Colon (tissue), 2 donors: Measurements from ENCODE around the gene CCDC102A.

ENCODE experiments used
- FAIRE-seq: peaks from 2 replicates; lab custom pipeline; 2012; peaks lifted over from hg19 to GRCh38; lab: Jason Lieb, UNC
- donor health status: control.
- donor health status: control.

The CCDC102A gene

GRCh38 chr16:57517397-57518367 lies 18.7 kb downstream of the CCDC102A start:
- no peak for FAIRE-seq

DNA sequence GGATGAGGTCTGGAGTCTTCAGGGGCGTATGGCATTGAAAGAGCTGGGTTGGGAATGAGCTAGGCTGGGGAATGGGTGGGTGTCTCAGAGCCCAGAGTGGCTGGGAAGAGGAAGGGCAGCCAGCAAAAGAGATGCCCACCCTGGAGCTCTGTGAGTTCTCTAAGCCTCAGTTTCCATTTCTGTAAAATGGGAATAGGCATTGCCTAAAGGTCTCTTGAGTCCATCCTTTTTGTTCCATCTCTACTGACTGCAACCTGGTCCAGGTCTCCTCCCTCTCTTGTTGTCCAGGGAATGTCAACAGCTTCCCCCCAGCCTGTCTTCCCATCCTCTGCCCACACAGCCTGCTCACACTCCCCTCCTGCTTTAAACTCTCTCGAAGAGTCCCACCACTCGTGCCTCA lies 19.6 kb downstream of the CCDC102A start:
- FAIRE-seq, result no peak

DNA sequence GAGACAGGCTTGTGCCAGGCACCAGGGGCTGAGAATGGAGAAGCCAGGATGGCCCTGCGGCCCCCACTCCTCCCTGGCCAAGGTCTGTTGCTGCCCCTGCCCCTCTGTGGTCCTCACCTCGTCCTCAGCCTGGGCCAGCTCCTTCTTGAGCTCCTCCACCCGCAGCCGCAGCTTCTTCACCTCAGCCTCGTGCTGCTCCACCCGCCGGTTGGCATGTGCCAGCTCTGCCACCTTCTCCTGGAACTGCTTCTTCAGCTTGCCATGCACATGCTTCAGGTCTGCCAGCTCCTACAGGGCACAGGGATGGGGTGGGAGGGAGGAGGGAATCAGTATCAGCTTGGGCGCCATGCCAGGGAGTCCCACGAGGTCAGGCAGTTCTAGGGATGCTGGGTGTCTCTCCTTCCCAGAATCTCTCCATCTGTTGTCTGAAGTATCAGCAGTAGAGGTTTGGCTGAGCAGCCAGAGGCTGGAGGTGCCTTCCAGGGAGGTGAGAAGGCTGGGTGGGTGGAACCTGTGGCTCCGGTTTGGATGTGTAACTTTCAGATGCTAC lies 20.1 kb downstream of the CCDC102A start:
- FAIRE-seq, result no peak

DNA sequence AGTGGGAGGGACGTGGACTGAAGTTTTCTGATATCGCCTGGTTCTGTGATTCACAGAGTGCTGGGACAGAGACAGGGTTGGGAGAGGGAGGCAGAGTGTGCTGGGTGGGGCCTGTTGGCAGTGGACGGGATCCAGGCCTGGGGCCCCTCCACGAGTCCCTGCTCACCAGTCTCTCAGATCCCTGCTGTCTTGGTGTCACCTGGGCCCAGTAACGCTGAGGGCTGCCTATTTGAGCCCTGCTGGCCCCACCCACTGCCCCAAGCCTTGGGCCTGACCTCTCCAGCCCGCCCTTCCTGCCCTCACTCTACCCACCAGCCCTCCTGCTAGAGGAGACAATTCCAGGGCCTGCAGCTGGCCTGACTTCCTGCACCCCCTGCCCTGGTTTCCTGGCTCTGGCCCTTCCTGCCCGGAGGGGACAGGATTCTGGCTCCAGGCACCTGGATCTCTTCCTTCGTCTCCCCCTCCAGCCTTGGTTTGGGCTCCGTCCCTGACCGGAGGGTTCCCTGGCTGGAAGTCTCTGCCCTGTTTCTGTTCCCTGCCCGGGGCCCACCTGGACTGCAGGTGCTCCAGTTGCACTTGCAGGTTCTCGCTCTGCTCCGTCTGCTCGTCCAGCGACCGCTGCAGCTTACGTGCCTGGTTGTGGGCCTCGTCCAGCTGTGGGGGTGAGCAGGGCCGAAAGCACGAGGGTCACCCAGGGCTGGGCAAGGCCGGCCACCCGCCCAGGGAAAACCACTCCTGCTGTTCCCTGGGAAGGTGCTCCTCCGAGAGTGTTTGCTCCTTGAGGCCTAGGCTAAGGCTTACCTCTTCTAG lies 21.4 kb downstream of the CCDC102A start:
- FAIRE-seq, result no peak

- FAIRE-seq, result no peak
Observed at GRCh38 chr16:57514371-57514770, 22.0 kb downstream of the CCDC102A start.

DNA sequence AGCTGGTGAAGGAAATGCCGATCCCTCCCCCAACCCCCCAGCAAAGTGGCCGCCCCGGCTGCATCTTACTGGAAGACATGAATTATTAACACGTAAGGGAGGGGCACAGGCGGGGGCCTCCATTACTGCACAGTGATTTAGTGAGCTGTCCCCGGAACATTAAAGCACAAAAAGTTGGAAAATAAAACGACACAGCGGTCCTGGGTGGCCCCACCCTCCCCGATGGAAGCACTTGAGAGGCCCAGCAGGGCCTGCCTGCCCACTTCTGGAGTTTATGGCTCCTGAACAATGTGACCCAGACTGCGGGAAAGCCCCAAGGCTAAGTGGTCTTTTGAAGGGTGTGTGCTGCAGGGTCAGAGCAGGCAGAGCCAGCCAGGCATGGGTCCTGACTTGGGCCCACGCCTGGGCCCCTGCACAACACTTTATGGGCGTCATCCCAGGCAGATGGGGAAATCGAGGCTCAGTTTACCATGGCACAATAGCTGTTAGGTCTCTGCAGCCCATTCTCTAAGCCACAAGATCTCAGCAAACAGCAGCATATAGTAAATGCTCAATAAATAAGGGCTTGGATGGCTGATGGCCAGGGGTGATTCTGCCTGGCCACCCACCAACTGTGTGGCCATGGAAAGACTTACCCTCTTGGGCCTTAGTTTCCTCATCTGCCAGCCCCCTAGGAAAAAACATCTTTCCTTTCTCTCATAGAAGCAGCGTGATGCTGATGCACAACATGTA lies 22.8 kb downstream of the CCDC102A start:
- FAIRE-seq, result no peak

DNA sequence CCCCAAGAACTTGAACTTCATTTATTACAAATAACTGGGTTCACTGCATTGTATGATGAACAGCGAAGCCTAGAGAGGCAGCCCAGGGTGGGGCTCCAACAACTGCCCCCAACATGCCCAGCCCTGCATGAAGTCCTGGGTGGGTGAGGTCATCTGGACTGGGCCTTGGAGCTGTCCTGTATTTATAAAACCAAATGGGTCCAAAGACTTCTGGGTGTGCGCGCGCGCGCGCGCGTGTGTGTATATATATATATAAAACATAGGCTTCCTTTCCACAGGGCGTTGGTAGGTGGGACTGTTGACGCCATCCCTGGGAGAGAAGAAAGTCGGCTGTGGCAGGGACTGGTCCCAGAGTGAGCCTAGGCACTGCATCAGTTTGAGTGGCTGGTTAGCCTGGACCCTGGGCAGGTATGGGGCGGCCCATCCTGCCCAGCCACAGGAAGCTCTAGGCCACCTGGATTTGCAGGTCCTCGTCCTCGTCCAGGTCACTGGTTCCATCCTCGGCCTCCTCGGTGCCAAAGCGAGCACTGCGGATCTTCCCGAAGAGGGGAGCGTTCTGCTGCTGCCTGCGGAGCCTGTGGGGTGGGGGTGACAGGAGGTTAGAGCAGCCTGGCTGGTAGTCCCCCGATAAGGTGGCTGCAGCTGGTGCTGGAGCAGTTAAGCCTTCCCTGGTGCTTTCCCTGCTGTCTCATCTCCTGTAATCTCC lies 23.9 kb downstream of the CCDC102A start:
- FAIRE-seq, result no peak

DNA sequence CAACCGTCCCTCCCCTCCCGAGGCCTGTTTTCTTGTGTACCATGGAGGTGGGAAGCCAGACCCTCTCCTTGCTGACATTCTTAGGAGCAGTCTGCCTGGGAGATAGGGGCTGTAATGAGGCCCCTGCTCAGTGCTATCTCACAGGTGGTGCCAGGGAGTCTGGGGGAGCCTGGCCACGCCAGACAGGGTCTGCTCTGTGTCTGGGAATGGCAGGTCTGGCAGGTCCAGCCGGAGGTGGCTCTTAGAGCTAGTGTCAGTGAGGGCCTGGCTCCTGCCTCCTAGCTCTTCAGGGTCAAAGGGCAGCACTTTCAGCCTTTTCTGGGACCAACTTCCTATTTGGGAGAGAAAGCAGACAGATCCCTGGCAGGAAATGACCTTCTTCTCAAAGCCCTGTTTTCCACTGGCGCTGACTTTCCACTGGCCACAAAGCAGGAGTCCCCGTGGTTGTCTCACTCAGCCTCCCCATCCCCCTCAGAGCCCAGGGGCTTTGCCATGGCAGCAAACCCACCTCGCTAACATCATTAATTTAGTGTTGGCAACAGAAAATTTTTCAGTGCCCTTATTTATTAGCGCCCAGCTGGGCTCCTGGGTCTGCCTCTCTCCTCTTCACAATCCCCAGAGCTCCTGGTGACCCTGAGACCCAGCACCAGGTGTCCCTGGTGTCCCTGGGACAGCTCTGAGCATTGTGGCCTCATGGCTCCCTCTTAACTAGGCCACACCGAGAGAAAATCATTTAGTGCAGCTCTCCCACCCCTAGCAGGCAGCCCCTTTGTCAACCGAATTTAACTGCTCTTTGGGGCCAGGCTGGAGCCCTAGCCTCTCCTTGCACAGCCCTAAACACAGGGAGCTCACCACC lies 26.1 kb downstream of the CCDC102A start:
- no peak for FAIRE-seq

GRCh38 chr16:57509231-57509923 lies 27.0 kb downstream of the CCDC102A start:
- FAIRE-seq, result no peak

GRCh38 chr16:57508035-57508425 lies 28.3 kb downstream of the CCDC102A start:
- FAIRE-seq, result no peak

DNA sequence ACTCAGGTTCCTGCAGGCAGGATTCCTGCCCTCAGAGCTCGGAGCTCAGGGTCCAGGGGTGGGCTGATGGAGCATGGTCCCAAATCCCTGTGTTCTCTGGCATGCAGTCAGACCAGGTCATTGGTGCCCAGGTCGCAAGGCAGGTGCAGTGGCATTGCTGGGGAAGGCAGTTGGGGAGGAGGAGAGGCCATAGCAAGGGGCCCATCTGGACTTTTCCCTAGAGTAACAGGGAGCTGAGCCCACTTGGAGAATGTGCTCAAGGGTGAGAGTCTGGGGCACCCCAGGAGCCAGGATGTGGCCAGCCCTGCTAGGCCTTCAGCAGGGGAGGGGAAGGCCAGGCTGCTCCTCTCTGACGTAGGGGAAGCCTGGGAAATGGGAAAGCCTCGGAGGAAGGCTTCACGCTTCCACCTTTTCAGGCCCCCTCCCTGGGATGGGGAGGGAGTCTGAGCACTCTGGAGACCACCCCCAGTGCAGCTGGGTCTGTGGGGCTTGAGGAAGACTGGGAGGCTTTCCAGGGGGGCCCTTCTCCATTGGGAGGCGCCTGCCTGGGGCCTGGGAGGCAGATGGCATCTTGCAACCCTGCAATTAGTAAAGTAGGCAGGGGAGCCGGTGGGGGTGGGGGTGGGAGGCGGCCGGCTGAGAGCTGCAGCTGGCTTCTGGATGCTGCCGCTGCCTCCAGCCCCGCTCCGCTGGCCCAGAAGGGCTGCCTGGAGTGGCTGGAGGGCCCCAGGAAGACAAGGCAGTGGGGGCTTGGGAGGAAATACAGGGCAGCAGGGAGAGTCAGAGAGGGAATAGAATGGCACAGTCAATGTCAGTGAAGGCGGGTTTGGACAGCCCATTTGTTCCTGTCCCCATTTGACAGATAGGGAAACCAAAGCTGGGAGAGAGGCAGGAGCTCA lies 29.0 kb downstream of the CCDC102A start:
- no peak for FAIRE-seq

DNA sequence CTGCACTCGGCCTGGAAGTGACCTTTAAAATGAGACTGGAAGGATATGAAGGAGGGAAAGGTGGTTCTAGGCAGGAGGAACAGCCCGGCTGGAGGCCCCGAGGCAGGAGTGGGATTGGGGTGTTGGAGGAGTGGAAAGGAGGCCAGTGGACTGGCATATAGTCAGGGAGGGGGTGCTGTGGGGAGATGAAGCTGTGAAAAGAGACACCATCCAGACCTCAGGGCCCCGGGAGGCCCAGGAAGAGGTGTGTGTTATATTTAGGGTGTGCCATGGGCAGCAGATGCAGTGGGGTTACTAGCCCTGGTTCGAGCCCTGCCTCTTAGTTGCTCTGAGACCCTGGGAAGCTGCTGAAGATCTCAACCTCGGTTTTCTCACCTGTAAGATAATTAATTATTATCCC lies 31.2 kb downstream of the CCDC102A start:
- FAIRE-seq, result no peak

- FAIRE-seq, result no peak
Observed at GRCh38 chr16:57504491-57504890, 31.9 kb downstream of the CCDC102A start.

GRCh38 chr16:57504001-57504400 lies 32.4 kb downstream of the CCDC102A start:
- no peak for FAIRE-seq

DNA sequence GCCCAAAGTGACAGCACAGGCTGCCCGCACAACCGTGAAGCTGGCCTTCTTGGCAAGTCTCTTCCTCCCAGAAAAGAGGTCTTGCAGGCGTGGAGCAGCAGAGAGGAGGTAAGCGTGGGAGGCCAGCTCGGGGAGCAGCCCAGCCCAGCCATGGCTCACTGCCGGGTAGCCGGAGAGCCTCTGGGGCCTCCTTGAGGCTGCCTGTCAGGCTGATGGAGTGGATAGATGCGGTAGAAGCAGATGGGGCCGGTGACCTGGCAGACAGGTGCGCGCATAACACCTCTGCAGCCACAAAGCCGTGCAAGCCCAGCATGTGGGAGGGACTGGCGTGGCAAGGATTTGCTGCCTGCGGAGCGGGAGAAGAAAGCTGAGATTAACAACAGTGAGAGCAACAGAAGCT lies 33.0 kb downstream of the CCDC102A start:
- no peak for FAIRE-seq

DNA sequence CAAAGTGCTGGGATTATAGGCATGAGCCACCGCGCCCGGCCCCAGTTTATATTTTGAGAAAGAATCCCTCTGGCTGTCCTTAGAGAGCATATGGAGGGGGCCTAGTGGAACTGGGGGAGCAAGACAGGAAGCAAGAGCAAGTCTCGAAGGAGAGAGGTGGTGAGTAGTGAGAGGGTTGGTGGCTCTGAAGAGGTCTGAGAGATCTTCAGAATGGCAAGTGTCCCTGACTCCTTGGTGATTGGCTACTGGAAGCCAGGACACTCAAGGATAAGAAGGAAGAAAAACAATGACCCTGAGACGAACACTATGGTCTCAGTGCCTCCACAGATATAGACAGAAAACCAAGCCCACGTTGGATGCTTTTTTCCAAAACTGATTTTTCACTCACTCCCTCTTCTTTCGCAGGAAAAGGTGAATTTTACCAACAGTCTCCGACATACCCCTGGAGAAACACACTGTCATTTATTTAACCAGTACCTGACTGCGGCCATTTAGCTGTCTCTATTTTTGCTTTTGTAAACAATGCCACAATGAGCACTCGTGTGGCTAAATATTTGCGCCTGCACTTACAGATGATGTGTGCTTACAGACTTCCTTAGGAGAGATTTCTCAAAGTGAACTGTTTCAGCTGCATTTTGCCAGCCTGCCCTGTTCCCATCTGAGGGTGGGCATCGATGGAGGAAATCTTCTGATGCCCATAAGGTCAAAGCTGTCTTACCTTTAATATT lies 34.2 kb downstream of the CCDC102A start:
- FAIRE-seq, result no peak

DNA sequence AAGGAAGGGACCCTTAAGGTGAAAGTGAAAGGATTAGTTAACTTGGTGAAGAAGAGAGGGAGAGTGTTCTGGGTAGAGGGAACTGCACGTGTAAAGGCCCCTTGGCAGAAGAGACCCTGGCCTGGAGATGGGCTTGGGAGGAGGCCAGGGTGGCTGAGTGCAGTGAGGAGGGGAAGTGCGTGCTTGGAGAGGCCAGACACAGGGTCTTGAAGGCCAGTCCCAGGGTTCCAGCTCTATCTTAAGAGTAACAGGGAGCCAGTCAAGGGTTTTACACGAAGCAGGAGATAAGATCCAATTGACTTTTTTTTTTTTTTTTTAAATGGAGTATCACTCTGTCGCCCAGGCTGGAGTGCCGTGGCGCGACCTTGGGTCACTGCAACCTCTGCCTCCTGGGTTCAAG lies 34.9 kb downstream of the CCDC102A start:
- FAIRE-seq, result no peak

DNA sequence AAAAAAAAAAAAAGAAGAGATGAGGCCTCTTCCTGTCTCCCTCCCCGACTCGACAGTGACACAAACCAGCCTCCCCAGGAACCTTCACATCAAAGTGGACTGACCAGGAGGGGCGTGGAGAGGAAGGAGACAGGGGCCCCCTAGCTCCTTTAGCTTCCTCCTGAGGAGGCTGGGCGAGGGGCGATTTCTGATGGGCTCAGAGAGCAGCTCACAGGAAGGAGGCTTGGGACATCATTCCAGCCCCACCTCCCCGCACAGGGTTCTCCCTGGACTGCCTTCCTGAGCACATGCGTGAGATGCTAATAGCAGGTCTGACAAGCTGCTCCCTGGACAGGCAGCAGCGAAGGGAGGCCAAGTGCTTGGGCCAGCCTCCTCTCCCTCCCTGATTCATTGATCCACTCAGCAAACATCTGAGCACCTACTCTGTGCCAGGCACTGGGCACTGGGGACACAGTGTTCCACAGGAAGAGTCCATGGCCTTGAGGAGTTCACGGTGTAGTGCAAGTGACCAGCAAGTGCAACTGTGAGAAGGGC lies 35.7 kb downstream of the CCDC102A start:
- no peak for FAIRE-seq
